Effector CD8-positive, alpha-beta T cell (primary cell): ENCODE data around the gene DLX5.

ENCODE experiments used
- DNase-seq: peaks from one replicate; lab custom pipeline; 2025; lab: John Stamatoyannopoulos, UW

DLX5 gene

GRCh38 chr7:97018791-97019531 lies 5.7 kb downstream of the DLX5 start:
- DNase-seq, result no peak

GRCh38 chr7:97018126-97018601 lies 6.5 kb downstream of the DLX5 start:
- DNase-seq, result no peak

- DNase-seq, result no peak
Observed at GRCh38 chr7:97017192-97018125, 7.2 kb downstream of the DLX5 start.

GRCh38 chr7:97016381-97017191 lies 8.0 kb downstream of the DLX5 start:
- DNase-seq, result no peak

GRCh38 chr7:97015756-97016380 lies 8.8 kb downstream of the DLX5 start:
- DNase-seq, result no peak

- no peak for DNase-seq
Observed at GRCh38 chr7:97015279-97015678, 9.4 kb downstream of the DLX5 start.

GRCh38 chr7:97014145-97014750 lies 10.4 kb downstream of the DLX5 start:
- no peak for DNase-seq

GRCh38 chr7:97013845-97014134 lies 10.8 kb downstream of the DLX5 start:
- DNase-seq, result no peak

- no peak for DNase-seq
Observed at GRCh38 chr7:97013134-97013844, 11.3 kb downstream of the DLX5 start.

- DNase-seq, result no peak
Observed at GRCh38 chr7:97012365-97013133, 12.1 kb downstream of the DLX5 start.

GRCh38 chr7:97011536-97012364 lies 12.9 kb downstream of the DLX5 start:
- no peak for DNase-seq

- DNase-seq, result no peak
Observed at GRCh38 chr7:97011104-97011503, 13.5 kb downstream of the DLX5 start.

- DNase-seq, result no peak
Observed at GRCh38 chr7:97009753-97010732, 14.6 kb downstream of the DLX5 start.

GRCh38 chr7:97008275-97008917 lies 16.2 kb downstream of the DLX5 start:
- DNase-seq, result no peak

GRCh38 chr7:97007583-97007861 lies 17.1 kb downstream of the DLX5 start:
- DNase-seq, result no peak

- no peak for DNase-seq
Observed at GRCh38 chr7:97006816-97007582, 17.6 kb downstream of the DLX5 start.
